ENCODE results near the gene SIGLEC6. TPM values are rescaled to one million over a fixed set of nuclear protein-coding genes. Genes with fewer than 3 reads are reported as not detected.

SIGLEC6 gene
- total RNA-seq, 1 experiment from 2014 or later, result not detected

DNA sequence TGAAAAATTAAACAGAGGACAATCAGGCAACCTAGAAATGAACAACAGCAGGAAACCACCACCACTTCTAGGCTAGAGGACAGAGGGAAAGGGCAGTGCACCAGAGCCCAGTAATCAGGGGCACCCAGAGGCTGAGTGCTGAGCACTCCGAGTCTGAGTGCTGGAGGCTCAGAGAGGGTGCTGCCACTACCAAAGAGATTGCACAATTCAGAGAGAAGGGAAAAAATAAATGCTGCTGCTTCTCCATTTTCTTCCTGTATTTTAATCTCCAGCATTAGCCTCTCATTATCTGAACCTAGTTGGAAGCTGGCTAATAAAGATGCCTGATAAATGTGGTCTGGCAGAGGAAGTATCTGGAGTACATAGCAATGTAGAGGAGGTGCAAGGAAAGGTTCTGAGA, 27.8 kb upstream of the SIGLEC6 start:
- DNase-seq (ENCODE audit: low read depth, low spot score) (no peak), ATAC-seq (no peak)
- H3K4me3 ChIP-seq (ENCODE audit: low read depth in 2 of 2, low read length in 2 of 2), result no peak overlapping the region
- TF ChIP-seq POLR2AphosphoS5 (IDR thresholded peaks at IDR 0.05; ENCODE audit: low read depth, low read length), result no peak
- no peak for TF ChIP-seq CTCF (IDR thresholded peaks at IDR 0.05)
- TF ChIP-seq, protein P1, sequence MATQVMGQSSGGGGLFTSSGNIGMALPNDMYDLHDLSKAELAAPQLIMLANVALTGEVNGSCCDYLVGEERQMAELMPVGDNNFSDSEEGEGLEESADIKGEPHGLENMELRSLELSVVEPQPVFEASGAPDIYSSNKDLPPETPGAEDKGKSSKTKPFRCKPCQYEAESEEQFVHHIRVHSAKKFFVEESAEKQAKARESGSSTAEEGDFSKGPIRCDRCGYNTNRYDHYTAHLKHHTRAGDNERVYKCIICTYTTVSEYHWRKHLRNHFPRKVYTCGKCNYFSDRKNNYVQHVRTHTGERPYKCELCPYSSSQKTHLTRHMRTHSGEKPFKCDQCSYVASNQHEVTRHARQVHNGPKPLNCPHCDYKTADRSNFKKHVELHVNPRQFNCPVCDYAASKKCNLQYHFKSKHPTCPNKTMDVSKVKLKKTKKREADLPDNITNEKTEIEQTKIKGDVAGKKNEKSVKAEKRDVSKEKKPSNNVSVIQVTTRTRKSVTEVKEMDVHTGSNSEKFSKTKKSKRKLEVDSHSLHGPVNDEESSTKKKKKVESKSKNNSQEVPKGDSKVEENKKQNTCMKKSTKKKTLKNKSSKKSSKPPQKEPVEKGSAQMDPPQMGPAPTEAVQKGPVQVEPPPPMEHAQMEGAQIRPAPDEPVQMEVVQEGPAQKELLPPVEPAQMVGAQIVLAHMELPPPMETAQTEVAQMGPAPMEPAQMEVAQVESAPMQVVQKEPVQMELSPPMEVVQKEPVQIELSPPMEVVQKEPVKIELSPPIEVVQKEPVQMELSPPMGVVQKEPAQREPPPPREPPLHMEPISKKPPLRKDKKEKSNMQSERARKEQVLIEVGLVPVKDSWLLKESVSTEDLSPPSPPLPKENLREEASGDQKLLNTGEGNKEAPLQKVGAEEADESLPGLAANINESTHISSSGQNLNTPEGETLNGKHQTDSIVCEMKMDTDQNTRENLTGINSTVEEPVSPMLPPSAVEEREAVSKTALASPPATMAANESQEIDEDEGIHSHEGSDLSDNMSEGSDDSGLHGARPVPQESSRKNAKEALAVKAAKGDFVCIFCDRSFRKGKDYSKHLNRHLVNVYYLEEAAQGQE (IDR thresholded peaks at IDR 0.05; ENCODE audit: insufficient read depth in 1 of 2, low read depth in 2 of 2, low read length in 1 of 2), result no peak
- no peak for TF ChIP-seq SIN3A (IDR thresholded peaks at IDR 0.05; ENCODE audit: borderline replicate concordance, insufficient read depth, low read depth, low read length)
- no peak for TF ChIP-seq TCF7L2 (IDR thresholded peaks at IDR 0.05; ENCODE audit: low read depth, low read length)
- no peak overlapping the region for H3K27ac ChIP-seq (ENCODE audit: low read length)
- no TSS peak for BruUV-seq (replicated peaks)
- in situ Hi-C loops (cut with HindIII; ENCODE audit: low pct_unique_long_range_greater_than_20kb, low sequenced_read_pairs), result no loop called here
- H3K4me1 ChIP-seq (ENCODE audit: control insufficient read depth, insufficient read depth, low read length), result no peaks in the 10 kb centered on the region
- peaks cover 2% of the 10 kb centered on the region; the same call in 1 of the 2 replicates for H3K27me3 ChIP-seq (ENCODE audit: control insufficient read depth, insufficient read depth, low read length)
- no peaks in the 10 kb centered on the region for H3K9me3 ChIP-seq (ENCODE audit: control insufficient read depth, insufficient read depth, low read depth, low read length)
- no peaks in the 10 kb centered on the region for H3K36me3 ChIP-seq (ENCODE audit: control insufficient read depth, insufficient read depth, low read length)
- intact Hi-C loops (cut with micrococcal nuclease; ENCODE audit: unreplicated experiment), result no loop called here
- POLR2A ChIA-PET, result no interaction called here
- CTCF ChIA-PET, result no interaction called here

GRCh38 chr19:51552996-51553725, 21.7 kb upstream of the SIGLEC6 start:
- Histone ChIP-seq H3K27me3 (ENCODE audit: control insufficient read depth, insufficient read depth, low read length) (no peaks in the 10 kb centered on the region), H3K4me1 (ENCODE audit: control insufficient read depth, insufficient read depth, low read length) (no peaks in the 10 kb centered on the region), H3K9me3 (ENCODE audit: control insufficient read depth, insufficient read depth, low read depth, low read length) (no peaks in the 10 kb centered on the region), H3K4me3 (ENCODE audit: low read depth in 2 of 2, low read length in 2 of 2) (no peak overlapping the region), H3K36me3 (ENCODE audit: control insufficient read depth, insufficient read depth, low read length) (no peaks in the 10 kb centered on the region), H3K27ac (ENCODE audit: low read length) (no peak overlapping the region)
- intact Hi-C loops (cut with micrococcal nuclease; ENCODE audit: unreplicated experiment), result no loop called here
- ChIA-PET POLR2A (no interaction called here), CTCF (no interaction called here)
- ATAC-seq (no peak), DNase-seq (ENCODE audit: low read depth, low spot score) (no peak)
- in situ Hi-C loops (cut with HindIII; ENCODE audit: low pct_unique_long_range_greater_than_20kb, low sequenced_read_pairs), result no loop called here
- TF ChIP-seq, protein P1 (IDR thresholded peaks at IDR 0.05; ENCODE audit: insufficient read depth in 1 of 2, low read depth in 2 of 2, low read length in 1 of 2), result peak; percentile 95 to 98
- TF ChIP-seq SIN3A (IDR thresholded peaks at IDR 0.05; ENCODE audit: borderline replicate concordance, insufficient read depth, low read depth, low read length), result no peak
- BruUV-seq (replicated peaks), result no TSS peak

Measured in Panc1 (cell line).